DMS79 treated with DMSO at 0.1 percent for 48 hours (cell line): ENCODE measurements around the gene MYO19.
"Not testable (repeated sequence)": the region's sequence is repeated elsewhere in the genome, so short reads cannot be mapped to it uniquely, and the experiment has no call there.

Experiments used
- DNase-seq: peaks from one replicate; lab custom pipeline; 2025; lab: John Stamatoyannopoulos, UW

Gene MYO19

DNA sequence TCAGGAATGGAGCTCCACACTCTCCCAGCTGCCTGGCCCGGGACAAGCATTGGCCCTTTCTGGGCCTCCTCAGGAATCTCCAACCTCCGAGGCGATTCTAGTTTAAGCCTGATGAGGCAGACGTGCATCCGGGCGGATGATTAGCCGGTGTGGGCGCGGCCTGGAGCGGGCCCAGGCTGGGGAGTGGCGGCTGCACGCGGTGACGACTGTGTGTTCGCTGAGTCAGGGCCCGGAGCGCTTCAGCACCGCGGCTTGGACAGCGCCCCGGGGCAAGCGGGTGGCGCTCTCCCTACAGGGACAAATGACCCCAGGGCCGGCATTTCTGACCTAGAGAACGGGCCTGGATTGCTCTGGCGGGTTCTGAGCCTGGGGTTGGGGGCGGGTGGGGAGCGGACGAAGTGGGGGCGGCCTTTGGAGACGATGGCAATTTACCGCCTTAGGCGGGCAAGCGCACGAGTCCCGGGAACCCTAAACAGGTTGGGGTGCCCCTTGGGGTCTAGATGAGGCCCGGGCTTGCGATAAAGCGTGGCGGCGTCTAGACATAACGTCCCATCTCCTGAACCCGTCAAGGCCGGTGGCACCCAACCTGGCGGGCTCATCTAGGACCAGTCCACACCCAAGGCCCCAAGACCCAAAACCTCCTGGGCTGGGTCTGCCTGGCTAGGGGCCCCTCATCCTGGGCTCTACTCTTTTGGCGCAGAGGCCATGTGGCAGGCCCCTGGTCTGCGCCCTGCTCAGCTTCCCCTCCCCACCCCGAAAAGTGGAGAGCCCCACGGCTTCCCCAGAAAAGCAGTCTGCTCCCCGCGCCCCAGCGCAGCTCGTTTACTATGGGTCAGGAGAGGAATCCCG, 70.5 kb downstream of the MYO19 start:
- DNase-seq, result no peak

DNA sequence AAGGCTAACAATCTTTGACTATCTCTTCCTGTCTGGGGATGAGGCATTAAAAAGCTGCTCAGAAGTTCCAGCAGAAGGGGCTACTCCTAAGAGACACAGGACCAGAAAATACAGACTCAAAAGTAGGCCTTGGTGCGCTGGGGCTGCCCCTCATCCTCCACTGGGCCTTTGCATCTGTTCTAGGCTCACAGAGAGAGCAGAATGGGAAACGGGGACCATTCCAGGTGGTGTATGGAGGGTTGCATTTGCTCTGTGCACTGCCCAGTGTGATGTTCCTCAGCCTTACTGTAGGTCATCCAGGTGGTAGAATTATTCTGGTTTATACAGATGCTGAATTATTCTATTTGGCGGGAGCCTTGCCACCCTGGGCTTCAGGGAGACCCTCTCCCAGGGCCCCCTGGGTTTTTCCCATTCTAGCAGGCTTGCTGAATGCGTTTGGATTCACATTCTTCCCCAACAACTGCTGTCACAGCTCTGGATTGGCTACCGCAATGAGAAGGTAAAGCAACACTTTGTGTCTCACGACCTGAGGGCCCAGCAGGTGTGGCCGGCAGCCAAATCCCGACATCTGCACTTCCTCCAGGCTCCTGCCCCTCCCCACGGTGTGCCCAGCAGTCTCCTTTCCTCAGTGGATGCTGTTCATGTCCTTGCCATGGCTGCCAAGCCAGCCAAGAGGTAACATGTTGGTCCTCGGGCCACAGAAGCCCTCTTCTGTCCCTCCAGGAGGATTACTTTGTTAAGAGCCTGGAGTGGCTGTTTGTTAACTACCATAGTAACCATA, 73.1 kb downstream of the MYO19 start:
- DNase-seq, result peak; percentile 87

DNA sequence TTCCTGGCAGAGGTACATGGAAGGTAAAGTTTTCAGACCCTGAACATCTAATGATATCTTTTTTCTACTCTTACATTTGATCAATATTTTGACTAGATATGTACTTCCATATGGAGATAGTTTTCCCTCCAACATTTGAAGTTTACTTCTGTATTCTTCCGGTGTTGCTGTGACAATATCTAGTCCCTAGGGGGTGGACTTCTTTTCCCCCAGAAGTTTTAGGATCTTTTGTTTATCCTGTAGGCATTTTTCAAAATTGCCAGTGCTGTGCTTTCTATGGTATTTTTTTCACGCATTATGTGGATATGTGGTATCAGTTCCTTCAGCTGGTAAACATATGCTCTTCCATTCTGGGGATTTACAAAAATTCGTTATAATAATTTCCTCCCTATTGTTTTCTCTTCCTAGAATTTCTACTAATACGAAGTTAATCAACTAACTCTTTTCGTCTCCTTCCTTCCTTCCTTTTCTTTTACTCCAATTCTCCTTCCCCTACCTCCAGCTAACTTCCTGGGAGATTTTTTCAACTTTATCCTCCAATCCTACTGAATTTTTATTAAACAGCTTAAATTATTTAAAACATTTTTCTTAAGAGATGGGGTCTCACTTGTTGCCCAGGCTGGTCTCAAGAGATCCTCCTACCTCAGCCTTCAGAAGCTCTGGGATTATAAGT, 74.3 kb downstream of the MYO19 start:
- DNase-seq, result no peak

- peak; percentile 22 for DNase-seq
Observed at GRCh38 chr17:36459601-36460000, 75.1 kb downstream of the MYO19 start.

DNA sequence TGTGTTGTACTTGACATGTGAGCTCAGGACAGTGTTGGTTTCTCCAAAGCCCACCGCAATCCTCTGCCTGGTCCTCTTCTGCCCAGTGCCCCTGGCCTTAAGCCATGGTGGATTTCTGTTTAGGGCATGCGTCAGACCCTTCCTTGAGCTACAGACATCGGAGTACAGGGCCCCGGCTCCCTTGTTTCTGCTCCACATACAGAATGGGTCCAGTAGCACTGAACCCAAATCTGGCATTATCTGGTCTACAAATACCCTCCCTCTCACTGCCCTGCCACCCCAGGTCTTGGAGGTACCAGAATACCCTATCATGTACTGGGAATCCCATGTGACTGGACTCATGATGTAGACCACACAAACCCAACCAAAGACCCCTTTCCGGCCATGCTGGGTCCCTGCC, 75.6 kb downstream of the MYO19 start:
- DNase-seq, result no peak

GRCh38 chr17:36457701-36458100, 77.0 kb downstream of the MYO19 start:
- DNase-seq, result not testable (repeated sequence)

GRCh38 chr17:36452888-36453287, 81.8 kb downstream of the MYO19 start:
- not testable (repeated sequence) for DNase-seq

DNA sequence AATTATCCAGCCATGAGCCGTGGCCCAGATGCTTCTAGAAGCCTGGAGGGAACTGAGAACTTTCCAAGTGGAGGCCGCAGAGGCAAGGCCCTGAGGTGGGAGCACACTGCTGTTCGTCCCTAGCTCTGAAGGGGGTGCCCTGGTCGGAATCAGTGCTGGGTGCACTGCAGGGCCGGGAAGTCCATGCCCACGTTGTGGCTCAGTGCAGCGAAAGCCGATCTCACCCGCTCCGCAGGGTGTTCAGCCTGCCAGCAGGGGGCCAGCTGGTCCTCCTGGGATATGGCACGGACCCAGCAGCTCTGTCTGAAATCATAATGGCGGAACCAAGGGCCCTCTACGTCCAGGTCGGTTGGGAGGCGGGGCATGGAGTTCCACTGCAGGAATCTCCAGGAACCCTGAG, 84.7 kb downstream of the MYO19 start:
- not testable (repeated sequence) for DNase-seq
